ENCODE measurements around the gene PRKCB.
"Not testable (repeated sequence)": the region's sequence is repeated elsewhere in the genome, so short reads cannot be mapped to it uniquely, and the experiment has no call there.

PRKCB gene

DNA sequence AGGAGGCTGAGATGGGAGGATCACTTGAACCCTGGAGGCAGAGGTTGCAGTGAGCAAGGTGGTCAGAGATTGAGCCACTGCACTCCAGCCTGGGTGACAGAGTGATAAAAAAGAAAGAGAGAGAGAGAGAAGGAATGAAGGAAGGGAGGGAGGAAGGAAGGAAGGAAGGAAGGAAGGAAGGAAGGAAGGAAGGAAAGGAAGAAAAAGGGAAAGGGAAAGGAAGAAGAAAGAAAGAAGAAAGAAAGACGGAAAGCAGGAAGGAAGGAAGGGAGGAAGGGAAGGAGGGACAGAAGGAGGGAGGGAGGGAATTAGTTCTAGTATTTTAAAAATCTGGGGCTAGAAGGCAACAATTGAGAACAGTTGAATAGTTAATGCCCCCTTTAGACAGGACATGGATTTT lies 258.9 kb downstream of the PRKCB start:
- no peak for DNase-seq (ENCODE audit: low read depth)

DNA sequence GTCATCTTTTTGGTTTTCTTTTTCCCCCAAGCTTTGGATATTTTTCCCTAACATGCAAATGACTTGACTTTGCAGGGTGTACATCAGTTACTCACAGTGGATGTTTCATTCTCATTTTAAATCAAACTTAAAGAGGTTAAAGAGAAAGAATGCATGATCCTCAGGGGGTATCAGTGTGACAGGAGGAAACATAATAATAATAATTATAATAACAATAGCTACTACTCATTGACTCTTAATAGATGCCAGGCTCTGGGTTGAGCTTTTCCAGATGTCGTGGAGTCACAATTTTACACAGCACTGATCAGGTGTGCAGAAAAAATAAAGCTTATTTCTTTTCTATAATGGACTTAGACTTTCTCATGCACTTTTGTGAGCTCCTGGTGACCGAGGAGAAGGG lies 263.1 kb downstream of the PRKCB start:
- DNase-seq (ENCODE audit: low read depth), result no peak

DNA sequence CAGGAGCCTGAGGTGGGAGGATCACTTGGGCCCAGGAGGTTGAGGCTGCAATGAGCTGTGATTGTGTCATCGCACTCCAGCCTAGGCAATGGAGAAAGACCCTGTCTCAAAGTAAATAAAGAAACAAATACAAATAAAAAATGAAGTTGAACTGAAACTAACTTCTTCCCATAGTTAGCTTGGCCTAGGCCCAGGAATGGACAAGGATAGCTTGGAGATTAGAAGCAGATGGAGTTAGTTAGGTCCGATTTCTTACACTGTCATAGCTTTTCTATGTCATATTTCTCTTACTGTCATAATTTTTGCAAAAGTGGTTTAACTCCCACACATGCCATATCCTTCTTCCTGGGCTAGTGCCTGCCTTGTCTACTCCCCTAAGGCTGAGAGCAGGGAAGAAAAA lies 265.6 kb downstream of the PRKCB start:
- DNase-seq (ENCODE audit: low read depth), result no peak

DNA sequence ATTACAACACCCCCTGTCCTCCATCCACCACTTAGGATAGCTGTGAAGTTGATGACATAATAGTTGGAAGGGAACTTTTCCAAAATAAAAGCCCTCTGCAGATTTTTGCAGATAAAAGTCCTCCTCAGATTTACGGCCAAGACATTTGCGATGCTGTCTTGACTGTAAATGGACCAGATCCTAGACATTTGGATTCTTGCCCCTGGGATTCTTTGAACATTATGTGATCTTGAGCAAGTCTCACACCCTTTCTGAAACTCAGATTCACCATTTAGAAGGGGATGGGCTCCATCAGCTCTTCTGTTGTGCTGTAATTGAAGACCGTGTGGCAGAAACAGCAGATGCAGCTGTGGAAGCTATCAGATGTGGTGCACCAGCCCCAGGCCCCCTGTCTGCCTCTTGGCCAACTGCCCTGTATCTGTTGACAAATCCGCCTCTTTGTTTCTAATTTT lies 266.5 kb downstream of the PRKCB start:
- DNase-seq (ENCODE audit: low read depth), result no peak

DNA sequence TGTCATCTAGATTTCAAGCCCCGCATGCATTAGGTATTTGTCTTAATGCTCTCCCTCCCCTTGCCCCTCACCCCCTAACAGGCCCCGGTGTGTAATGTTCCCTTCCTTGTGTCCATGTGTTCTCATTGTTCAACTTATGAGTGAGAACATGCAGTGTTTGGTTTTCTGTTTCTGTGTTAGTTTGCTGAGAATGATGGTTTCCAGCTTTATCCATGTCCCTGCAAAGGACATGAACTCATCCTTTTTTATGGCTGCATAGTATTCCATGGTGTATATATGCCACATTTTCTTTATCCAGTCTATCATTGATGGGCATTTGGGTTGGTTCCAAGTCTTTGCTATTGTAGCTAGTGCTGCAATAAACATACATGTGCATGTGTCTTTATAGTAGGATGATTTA lies 269.7 kb downstream of the PRKCB start:
- not testable (repeated sequence) for DNase-seq (ENCODE audit: low read depth)

DNA sequence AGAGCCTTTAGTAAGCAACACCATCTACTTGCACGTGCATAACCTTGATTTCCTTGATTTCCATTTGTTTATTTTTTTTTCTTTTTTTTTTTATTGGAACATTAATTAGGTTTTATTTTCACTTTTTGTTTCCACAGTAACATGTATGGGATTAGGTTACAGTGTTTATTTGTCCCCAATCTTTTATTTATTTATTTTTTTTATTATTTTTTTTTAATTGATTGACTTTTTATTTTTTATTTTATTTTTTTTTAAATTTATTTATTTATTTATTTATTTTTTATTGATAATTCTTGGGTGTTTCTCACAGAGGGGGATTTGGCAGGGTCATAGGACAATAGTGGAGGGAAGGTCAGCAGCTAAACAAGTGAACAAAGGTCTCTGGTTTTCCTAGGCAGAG lies 272.3 kb downstream of the PRKCB start:
- not testable (repeated sequence) for DNase-seq (ENCODE audit: low read depth)

DNA sequence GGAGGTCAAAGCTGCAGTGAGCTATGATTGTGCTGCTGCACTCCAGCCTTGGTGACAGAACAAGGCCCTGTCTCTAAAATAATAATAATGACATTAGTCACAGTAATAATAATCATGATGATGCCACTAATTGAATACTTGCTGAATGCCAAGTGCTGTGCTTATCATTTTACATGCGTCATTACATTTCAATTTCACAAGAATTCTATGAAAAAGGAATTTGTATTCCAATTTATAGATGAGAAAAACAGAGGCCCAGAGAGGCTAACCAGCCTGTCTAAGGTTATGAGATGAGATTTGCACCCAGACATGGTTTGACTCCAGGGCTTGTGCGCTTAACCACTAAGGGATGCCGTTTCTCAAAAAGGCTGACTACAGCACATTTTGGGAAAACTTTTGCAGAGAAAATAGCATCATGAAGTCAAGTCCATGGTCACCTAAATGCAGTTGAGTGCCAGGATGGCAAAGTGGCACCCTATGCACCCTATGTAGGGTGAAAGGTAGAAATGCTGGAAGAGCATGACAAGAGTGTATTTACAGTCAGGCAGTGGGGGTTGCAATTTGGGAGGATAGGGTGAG lies 276.0 kb downstream of the PRKCB start:
- DNase-seq (ENCODE audit: low read depth), result no peak

DNA sequence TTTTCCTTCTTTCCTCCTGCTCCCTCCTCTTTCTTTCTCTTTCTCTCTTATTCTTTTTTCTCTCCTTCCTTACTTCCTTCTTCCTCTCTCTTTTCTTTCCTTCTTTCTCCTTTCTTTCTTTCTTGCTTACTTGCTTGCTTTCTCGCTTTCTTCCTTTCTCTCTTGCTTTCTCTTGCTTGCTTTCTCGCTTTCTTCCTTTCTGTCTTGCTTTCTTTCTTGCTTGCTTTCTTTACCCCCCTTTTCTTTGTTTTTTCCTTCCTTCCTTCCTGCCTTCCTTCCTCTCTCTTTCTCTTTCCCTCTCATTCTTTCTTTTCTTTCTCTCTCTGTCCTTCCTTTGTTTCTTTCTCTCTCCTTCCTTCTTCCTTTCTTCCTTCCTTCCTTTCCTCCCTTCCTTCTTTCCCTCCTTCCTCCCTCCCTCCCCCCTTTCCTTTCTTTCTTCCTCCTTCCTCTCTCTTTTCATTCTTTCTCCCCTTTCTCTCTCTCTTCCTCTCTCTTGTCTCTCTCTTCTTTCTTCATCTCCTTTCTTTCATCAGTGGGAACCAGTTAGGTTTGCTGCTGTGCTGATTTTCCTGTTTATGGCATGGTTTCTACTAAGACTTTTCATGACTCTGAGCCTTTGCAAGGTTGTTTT lies 277.4 kb downstream of the PRKCB start:
- no peak for DNase-seq (ENCODE audit: low read depth)

DNA sequence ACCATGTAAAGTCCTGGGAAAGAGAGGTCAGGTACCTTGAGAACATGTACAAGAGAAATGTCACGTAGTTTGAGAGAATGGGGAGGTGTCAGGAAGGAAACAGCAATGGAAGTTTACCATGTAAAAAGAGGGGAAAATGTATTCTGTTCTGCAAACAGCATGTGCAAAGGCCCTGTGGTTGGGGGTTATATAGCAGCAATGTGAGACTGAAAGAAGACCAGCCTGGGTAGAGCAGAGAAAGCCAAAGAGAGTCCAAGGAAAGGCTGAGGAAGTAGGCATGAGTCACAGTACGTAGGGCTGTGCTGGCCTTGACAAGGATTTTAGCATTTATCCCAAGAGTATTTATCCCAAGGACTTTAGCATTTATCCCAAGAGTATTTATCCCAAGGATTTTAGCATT lies 279.1 kb downstream of the PRKCB start:
- DNase-seq (ENCODE audit: low read depth), result no peak

DNA sequence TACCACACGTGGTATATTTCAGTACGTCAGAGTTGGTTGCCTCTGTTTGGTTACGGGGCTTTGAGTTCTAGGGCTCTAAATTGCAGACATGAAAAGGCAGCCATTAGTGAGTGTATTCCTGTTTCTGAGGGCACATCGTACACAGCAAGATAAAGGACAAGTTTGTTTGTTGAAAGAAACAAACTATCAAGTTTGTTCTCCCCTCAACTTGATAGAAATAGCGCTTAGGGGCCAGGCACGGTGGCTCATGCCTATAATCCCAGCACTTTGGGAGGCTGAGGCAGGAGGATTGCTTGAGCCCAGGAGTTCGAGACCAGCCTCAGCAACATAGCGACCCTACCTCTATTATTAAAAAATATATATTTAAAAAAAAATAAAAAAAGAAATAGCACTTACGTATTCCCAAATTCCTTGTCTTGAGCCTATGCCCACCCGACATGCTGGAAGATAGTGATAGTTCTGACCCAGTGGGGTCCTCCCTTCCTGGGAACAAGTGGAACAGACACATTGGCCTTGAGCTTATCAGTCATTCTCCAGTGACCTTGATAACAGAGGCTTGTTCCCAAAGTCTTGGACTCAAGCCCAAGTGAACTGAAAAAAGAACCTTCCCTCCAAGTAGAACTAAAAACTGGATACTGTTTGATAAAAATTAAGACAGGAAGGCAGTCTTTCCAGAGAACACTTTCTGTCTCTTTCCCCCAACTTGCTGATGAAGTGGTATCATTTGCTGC lies 280.4 kb downstream of the PRKCB start:
- DNase-seq (ENCODE audit: low read depth), result no peak

DNA sequence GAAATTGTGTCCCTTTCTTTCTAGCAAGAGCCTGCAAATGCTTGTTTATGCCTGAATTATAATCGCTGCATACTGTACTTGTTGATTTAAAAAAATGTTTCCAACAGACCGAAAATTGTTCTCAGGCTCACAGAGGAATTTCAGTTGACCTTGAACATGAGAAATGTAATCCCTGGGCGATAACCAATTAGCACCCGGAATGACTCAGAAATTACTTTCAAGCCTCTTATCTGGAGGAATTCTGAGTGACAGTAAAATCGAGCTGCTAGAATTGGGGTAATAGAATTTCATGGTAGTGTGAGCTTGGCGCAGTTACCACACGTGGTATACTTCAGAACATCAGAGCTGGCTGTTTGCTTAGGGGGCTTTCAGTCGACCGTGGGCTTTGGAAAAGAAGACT lies 281.2 kb downstream of the PRKCB start:
- DNase-seq (ENCODE audit: low read depth), result no peak

DNA sequence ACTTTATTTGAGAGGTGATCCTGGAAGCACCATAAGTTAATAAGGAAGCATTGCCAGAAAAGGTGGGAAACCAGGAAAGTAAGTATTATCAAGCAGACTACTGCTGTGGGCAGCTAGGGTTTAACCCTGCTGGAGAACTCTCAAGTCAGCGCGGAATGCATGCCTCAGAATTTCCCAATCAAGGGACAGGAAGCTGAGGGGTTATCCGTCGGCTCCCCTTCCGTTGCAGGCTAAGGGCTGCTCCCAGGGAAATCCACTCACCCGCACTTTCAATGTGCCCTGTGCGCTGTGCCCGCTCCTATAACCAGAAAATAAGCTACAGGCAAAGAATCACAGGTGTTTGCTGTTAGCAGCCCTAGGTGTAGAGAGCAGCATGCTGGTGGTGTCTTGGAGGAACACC lies 281.9 kb downstream of the PRKCB start:
- no peak for DNase-seq (ENCODE audit: low read depth)

DNA sequence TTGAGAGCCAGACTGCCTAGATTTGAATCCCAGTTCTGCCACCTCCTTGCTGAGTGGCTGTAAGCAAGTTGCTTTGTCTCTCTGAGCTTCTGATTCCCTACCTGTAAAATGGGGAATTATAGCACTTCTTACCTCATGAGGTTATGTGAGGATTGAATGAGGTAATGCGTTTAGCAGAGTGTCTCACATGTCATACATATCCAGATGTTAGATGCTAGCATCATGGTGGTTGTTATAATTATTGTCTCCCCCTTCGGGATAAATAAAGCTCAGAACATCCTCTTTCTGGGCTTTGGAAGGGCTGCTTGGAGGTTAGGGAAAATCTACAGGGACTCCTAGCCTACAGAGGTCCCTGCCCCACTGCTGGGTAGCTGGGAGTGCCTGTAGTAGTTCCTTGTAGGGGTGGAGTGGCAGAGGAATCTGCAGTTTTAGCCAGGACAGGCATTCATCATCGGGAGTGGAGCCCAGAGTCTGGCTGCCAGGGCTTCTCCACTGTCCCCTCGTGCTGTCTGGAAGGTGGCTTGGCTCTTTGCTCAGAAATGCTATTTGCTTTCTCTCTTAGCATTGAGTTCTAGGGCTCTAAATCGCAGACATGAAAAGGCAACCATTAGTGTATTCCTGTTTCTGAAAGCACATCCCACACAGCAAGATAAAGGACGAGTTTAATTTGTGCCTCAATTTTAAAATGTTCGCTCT lies 282.5 kb downstream of the PRKCB start:
- no peak for DNase-seq (ENCODE audit: low read depth)

DNA sequence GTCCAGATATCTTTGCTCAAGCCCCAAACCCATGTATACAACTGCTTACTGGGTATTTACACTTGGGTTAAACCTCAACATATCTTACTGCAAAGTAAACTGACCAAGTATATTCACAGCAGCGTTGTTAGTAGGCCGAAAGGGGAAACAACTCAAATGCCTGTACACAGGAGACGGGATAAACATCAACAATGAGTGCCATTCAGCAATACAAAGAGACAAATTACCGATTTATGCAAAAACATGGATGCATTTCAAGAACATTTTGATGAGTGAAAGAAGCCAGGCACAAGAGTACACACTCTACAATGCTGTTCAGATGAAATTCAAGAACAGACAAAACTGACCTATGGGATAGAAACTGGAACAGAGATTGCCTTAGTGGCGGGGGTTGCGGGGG lies 284.0 kb downstream of the PRKCB start:
- no peak for DNase-seq (ENCODE audit: low read depth)

DNA sequence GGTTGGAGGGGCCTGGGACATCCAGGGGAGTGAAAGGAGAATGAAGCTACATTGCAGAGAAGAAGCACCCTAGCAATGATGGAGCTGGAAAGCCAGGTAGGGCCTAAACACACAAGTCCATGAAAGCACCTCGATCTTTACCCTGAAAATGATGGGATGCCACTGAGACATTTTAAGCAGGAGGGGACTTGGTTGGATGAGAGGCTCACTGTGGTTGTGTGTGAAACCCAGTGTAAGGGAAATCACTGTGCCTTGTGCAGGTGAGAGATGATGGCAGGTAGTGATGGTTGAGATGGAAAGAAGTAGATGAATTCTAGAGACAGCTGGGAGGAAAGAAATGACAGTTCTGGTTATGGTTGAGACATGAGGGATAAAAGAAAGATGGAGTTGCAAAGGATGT lies 287.5 kb downstream of the PRKCB start:
- no peak for DNase-seq (ENCODE audit: low read depth)

DNA sequence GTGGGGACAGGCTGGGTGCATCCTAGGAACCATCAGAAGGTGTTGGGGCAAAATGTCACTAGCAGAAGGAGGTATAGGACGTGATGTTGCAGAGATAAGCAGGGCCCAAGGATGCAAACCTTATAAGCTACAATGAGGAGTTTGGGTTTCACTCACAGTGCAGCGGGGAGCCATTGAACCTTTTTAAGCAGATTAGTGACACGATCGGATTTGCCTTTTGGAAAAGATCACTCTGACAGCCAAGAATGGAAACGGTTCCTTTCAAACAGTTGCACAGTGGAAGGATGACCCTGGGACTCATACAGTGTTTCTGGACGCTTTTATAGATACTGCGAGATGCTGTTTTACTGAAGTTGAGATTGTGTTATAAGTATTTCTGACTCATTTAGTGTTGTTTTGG lies 288.5 kb downstream of the PRKCB start:
- DNase-seq (ENCODE audit: low read depth), result no peak

DNA sequence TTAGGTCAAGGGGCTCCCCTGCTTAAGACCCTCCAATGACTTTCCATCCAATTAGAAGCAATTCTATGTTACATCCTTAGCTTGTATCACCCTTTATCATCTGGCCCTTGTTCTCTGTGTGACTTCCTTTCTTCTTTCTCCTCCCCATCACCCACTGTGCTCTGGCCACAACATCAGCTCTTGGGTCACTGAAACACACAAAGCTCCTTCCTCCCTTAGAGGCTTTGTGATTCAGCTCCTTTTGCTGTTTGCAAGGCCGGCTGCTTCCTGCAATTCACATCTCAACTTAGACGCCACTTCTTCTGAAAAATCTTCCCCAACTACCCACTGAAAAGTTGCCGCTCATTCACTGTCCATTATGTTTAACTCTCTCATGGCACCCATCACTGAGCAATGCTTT lies 289.4 kb downstream of the PRKCB start:
- DNase-seq (ENCODE audit: low read depth), result no peak

DNA sequence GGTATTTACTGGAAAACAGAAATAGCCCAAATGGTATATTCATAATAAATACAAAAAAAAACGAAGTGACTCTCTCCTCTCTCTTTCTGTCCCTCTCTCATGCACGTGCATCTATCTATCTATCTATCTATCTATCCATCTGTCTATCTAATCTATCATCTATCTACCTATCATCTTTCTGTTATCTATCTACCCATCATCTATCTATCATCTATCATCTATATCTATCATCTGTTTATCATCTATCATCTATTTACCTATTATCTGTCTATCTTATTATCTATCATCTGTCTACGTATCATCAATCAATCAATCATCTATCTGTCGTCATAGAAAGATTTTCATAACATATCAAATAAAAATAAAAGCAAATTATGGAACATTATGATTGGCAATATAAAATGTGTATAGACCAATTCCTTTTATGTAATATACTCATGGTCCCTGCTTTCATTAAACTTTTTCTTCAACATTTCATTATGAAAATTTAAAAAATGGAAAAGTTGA lies 293.7 kb downstream of the PRKCB start:
- no peak for DNase-seq (ENCODE audit: low read depth)

DNA sequence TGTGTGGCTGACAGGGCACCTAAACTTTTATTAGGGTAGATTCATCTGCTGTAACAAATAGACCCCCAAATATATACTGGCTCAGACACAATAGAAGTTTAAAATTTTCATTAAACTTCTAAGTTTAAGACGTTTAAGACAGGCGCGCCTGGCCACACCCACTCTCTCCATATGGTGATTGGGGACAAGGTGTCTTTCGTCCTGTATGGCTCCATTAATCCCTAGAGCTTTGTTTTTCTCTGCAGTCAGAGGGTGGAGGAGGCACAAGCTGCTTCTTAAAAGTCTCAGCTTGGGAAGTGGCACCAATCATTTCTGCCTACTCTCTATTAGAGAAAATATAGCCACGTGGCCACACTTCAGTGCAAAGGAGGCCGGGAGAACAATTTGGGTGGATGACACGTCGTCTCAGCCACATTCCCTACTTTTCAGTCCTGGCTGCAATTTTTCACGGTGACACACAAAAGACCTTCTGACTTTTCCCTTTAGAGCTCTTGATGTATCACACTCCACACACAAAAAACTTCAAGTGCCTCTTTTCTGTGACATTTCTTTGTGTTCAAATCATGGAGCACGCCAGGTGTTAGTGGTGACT lies 294.8 kb downstream of the PRKCB start:
- DNase-seq (ENCODE audit: low read depth), result no peak

DNA sequence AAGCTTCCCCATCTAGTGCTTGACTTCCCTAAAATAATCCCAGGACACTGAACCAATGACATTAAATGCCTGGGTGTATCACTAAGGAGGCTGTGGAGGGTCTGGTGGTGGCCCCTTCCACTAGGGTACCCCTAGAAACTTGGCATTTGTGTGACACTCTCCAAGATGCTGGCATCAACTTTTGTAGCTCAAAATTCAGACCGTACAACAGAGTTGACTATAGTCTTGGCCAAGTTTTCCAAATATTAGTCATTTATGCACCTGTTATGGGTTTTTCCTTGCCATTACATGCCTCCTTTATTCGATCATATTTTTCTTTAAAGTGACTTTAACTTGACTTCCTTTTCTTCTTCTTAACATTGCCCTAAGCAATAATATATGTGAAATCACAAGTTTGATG lies 295.5 kb downstream of the PRKCB start:
- DNase-seq (ENCODE audit: low read depth), result no peak

DNA sequence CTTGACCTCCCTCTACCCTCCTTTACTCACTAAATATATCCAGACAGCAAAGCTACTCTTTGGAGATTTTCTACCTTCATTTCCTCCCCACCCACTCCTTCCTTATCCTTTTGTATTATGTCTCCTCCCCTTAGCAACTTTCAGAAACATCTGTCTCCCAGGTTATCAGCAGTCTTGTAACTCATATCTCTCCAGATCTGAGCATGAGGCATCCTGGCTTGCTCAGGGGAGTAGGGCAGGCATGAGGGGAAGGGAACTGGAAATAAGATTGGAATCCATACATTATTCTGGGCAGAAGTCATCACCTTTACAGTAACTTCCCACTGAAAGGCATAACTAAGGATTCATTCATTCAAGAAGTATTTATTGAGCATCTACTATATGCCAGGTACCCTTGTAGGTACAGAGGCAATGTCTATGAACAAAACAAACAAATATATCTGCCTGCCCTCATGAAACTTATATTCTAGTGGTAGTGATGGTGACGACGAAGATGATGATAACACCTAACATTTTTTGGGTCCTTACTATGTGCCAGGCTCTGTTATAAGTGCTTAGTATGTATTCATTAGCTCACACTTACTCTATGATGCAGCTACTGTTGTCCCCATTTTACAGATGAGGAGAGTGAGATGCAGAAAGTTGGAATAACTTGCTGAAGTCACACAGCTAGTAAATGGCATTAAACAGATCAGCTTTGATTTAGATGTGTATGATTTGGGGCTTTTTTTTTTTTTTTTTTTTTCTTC lies 296.4 kb downstream of the PRKCB start:
- no peak for DNase-seq (ENCODE audit: low read depth)

DNA sequence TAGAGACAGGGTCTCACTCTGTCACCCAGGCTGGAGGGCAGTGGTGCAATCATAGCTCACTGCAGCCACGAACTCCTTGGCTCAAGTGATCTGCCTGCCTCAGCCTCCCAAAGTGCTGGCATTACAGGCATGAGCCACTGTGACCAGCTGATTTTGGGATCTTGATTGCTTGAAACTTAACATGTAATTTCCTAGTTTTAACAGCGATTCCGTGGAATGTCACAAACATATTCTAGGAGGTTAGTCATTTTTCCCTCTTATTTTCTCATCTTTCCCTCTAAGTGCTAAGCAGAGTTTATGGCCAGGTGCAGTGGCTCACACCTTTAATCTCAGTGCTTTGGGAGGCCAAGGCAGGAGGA lies 297.0 kb downstream of the PRKCB start:
- DNase-seq (ENCODE audit: low read depth), result no peak

Data from T follicular helper cell (primary cell).